ENCODE results near the gene EXOC3. TPM values are rescaled to one million over a fixed set of nuclear protein-coding genes. Genes with fewer than 3 reads are reported as not detected.

The EXOC3 gene
- total and polyA plus RNA-seq, 2 of the 8 experiments (the other 6 are each of a cell fraction or from before 2014, with no cell fraction given): 14.4 to 30.0 TPM

- no peak for TF ChIP-seq KDM1A (IDR thresholded peaks at IDR 0.05; ENCODE audit: borderline replicate concordance, low read length)
- TF ChIP-seq JUN (IDR thresholded peaks at IDR 0.05; ENCODE audit: low read depth, low read length): no peak
- TF ChIP-seq NRF1 (IDR thresholded peaks at IDR 0.05; ENCODE audit: low read depth, low read length): no peak
- no peak for TF ChIP-seq KDM5A (IDR thresholded peaks at IDR 0.05; ENCODE audit: low read length)
Measured at GRCh38 chr5:430214-430925, 12.6 kb upstream of the EXOC3 start (continued).
